GM23248 (cell line): ENCODE results near the gene TBC1D8.

Experiments
- EZH2 ChIP-seq: fragments of 200-600 bp; sonication (generic); IDR thresholded peaks from 2 replicates; pipeline ENCODE4 v1.6.1; 2018; ENCODE audit warnings: antibody characterized with exemption, mild to moderate bottlenecking; ENCODE audit not compliant: insufficient read depth, poor library complexity, severe bottlenecking
- EZH2phosphoT487 ChIP-seq: fragments of 200-600 bp; sonication (generic); IDR thresholded peaks from 2 replicates; pipeline ENCODE4 v1.6.1; 2018; ENCODE audit warnings: antibody characterized with exemption, moderate library complexity, mild to moderate bottlenecking, low read depth; ENCODE audit not compliant: insufficient read depth

- no peak for TF ChIP-seq EZH2
- TF ChIP-seq EZH2phosphoT487 = no peak
Observed at GRCh38 chr2:100978582-100979191, 172.5 kb downstream of the TBC1D8 start.
